NK-92 (cell line): Measurements from ENCODE around the gene CYB5R4.
"Not testable (repeated sequence)": the region's sequence is repeated elsewhere in the genome, so short reads cannot be mapped to it uniquely, and the experiment has no call there.

Source experiments
- DNase-seq: peaks from one replicate; lab custom pipeline; 2025; ENCODE audit not compliant: unreplicated experiment; lab: John Stamatoyannopoulos, UW

The CYB5R4 gene

DNA sequence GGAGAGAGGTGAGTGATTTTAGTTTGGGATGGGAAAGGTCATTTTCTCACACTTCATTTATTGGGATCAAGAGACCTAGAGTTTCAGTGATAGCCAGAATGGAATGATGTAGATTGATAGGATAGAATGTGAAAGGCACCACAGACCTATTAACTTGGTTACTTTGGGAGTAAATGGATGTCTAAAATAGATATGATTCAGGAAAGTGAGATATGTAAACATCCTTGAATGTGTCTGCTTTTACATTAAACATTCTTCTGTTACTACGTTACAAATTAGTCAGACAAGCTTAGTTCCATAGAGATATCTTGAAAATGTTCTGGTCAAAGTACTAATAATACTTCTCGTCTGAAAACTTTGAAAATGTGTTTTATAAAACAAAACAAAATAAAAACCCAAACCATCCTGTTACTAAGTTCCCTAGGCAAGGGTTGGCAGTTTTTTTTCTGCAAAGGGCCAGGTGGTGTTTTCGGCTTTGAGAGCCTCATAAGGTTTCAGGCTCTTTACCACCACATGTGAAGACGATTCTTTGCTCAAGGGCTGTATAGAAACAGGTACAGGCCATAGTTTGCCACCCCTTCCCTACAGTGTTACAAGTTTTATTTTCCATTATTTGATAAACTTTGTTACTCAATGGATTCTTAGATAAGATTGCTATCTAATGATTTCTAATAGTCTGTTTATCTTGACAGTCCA is 3.4 kb downstream of the CYB5R4 start:
- DNase-seq: no peak

DNA sequence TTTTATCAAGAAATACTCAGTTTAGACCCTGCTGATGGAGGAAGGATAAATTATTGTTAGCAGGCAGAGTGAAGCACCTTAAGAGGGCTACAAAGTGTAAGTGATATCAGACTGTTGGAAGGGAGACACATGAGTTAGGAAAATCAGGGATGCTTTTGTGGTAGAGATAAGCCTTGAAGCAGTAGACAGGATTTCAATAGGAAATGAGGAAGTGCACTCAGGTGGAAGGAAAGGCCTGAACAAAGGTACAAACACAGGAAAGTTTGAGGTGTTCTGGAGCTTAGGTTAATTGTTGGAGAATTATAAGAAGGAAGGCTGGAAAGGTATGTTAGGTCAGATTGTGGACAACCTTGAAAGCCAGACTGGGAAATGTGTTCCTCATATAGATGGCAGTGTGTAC is 7.6 kb downstream of the CYB5R4 start:
- no peak for DNase-seq

DNA sequence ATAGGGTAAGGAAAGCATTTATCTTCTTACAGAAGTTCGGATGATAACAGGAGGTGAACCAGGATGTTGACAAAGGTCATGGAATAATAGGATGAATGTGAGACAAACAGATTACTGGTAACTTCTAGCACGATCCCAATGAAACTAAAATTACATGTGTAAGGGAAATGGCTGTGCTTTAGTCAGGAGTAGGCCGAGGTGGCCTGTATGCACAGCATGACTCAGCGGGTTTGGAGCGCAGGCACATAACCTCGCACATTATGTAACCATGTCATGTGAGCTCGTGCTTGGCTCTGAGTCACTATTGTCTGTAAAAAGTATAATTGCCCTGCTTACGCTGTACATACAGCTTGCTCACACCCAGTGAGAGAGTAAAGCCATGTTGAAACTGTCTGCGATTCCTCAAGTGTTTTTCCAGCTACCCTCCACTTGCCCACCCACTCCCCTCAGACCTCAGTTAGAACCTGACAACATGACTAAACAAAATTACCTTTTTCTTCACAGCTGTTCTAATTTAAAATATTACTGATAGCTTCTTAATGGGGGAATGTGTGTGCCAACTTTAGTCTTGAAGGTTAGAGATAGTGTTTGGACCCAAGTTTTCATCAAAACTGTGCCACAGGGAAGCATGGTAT is 8.2 kb downstream of the CYB5R4 start:
- no peak for DNase-seq

DNA sequence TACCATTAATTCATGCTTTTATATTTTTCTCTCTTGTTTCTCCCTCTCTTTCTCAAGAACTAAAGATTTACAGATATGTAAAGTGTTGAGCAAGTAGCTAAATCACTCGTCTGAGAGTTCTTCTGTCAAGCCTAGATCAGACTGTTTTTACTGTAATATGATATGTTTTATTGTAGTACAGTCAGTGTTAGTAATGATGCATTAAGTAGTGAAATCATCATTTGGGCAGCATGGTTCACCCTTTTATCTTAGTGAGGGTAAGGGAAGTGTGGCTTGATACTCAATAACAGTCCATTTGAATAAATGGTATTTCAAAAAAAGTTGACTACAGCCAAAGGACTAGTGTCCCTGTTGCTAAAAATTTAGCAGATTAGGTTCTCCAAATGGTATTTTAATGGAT is 9.2 kb downstream of the CYB5R4 start:
- DNase-seq: no peak

DNA sequence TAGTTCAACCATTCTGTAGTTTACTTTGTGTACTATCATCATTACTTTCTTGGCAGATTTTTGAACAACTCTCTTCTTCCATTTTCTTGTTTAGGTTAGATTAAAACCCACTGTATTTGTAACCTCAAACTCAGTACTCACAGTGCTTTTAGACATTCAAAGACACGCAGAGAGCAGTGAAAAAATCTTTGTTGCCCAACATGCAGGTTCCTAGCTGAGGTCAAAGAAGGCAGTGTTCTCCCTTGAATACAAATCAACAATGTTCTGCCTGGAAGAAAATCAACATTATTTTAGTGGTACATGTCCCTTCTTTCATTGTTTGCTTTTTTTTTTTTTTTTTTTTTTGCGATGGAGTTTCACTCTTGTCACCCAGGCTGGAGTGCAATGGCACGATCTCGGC is 11.2 kb downstream of the CYB5R4 start:
- no peak for DNase-seq

DNA sequence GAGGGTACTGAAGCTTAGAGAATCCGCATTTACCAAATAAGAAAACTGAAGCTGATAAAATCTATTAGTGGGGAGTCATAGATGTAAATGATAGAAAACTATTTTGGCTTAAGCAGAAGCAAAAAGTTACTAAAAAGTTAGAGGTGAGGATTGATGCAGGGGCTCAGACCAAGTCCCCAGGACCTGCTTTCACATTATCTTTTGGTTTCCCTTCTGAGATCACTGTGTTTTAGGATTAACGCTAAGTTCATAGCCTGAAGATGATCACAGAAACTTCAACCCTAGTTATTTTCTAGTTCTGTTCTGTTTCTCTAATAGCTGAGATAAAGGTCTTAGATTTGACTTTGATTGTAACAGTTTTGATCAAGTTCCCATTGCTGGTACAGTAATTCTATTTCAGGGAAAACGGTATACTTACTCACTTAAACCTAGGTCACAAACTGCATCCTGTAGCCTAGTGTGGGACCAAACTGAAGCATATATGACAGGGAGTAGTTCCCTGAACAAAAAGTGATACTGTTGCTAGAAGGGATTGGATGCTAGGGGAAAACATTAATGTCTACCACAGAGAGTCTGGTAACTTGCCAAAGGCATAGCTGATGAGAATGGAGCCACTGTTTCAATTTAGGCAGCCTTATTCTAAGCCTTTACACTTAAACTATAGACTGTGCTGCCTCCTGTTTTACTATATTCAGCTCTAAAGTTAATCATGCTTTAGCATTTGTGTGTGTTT is 13.1 kb downstream of the CYB5R4 start:
- DNase-seq: no peak

DNA sequence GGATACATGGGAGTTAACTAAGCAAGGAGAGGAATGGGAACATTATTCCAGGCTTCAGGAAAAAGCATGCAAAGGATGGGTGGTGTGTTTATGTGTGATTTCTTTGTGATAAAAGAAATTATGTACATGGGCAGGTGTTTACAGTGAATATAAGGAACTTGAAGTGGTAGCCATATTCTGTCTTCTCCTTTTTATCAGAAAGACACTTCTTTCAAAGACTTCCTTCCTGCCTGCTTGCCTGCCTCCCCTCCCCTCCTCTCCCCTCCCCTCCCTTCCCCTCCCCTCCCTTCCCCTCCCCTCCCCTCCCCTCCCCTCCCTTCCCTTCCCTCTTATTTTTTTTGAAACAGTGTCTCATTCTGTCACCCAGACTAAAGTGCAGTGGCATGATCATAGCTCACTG is 14.4 kb downstream of the CYB5R4 start:
- DNase-seq: no peak

DNA sequence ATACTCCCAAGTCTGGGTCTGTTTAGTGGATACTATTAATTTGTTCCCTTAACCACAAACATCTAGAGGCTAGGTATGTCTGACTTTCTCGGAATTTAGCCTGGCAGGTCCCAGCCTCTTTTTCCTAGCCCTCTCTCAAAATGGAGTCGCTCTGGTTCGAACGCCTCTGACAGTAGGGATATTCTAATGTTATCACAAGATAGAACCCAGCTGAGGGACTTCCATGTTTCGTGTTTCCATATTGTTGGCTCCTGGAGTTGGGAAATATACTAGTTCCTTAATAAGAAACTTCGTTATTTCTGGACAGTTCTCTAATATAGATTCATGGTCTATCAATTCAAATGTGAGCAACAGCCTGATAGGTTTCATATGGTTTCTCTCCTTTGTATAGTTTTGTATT is 16.4 kb downstream of the CYB5R4 start:
- no peak for DNase-seq

DNA sequence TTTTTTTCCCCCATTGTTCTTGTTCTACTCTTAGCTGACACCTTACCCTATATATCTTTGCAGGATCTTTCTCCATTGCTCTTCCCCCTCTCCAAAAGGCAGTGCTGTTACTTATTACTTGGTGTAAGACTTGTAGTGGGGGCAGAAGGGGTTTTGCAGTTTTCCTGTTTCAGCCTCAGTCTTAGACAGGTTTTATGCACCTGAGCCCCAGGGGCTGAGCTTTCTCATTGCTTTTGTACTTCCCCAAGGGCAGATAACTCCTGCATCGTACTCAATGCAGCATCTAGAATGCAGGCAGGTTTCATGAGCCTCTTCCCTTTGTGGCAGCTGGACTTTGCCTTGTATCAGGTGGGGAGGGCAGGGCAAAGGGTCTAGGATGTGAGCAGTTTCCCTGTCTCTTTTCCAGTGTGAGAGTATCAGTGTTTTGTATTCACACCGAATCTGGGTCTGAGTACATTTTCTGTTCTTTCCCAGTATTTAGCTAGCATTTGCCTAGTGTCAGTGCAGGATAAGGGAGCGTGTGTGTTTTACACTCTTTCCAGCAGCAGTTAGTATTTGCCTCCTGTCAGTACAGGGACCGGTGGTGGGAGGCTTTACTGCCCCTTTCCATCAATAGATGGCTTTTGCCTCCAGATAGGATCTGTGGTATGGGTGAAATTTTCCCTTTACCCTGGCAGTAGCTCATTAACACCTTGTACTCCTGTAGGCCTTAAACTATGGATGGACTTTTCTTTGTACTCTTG is 19.6 kb downstream of the CYB5R4 start:
- DNase-seq: no peak

DNA sequence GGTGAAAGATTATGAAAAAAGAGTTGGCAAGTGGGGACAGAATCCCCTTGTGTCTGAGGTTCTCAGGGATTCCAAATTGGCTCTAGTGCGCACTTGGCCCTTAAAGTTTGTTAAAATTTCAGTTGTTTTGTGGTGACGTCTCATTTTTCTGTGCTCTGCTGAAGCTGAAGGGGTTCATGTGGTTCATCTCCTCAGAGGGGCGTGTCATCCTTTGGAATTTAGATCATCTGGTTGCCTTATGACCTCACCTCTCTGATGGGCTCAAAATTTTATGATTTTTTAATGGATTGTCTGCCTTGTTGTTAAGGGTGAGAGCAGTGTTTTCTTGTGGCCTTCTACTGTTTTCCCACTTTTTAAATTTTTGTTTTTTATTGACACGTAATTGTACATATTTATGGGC is 20.3 kb downstream of the CYB5R4 start:
- no peak for DNase-seq

DNA sequence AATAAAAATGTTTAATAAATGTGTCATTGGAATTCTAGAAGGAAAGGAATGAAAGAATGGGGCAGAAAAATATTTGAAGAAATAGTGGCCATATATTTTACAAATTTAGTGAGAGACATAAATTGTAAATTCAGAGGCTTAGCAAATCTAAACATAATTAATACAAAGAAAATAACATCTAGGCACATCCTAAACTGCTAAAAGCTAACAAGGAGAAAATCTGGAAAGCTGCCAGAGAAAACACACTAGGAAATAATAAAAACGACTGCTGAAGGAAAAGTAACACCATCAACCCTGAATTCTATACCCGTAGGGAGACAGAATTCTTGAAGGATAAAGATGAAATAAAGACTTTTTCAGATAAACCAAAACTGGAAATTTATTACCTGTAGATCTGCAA is 23.8 kb downstream of the CYB5R4 start:
- no peak for DNase-seq

DNA sequence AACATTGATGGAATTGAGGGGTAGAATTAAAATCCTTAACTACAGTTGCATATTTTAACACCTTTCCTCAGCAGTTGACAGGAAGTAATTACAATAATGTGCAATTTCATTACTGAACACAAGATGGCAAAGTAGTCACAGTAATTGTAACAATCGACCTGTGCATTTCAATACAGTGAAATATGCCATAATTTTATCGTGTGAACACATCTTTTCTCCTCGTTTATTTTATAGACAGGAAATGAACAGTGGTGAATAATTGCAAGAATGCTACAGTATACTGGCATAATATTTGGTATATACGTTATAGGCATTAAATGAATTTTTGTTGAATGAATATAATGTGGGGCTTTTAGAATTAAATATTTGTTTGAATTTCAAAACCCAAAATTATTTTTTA is 25.0 kb downstream of the CYB5R4 start:
- DNase-seq: no peak

DNA sequence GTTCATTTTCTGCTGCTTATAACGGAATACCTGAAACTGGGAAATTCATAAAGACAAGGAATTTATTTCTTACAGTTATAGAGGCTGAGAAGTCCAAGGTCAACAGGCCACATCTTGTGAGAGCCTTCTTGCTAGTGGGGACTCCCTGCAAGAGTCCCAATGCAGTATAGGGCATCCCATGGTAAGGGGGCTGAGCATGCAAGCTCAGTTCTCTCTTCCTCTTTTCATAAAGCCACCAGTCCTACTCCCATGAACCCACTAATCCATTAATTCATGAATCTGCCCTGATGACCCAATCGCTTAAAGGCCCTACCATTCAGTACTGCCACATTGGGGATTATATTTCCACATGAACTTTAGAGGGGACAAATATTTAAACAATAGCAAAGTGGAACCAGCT is 26.5 kb downstream of the CYB5R4 start:
- no peak for DNase-seq

DNA sequence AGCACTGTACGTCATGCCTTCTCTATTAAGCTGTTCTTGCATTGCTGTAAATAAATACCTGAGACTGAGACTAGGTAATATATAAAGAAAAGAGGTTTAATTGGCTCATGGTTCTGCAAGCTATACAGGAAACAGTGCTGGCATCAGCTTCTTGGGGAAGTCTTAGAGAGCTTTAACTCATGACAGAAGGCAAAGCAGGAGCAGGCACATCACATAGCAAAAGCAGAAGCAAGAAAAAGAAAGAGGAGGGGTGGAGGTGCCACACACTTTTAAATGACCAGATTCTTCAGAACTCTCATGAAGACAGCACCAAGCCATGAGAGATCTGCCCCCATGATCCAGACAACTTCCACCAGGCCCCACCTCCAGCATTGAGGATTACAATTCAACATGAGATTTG is 30.1 kb downstream of the CYB5R4 start:
- no peak for DNase-seq

DNA sequence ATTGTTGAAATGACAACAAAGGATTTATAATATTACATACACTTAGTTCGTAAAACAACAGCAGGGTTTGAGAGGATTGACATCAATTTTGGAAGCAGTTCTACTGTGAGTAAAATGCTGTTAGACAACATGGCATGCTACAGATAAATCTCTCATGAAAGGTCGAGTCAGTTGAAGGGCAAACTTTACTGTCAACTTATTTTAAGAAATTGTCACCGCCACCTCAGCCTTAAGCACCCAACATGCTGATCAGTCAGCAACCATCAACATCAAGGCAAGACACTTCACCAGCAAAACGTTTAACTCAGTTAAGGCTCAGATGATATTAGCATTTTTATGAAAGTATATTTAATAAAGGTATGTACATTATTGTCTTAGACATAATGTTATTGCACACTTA is 31.0 kb downstream of the CYB5R4 start:
- DNase-seq: no peak

DNA sequence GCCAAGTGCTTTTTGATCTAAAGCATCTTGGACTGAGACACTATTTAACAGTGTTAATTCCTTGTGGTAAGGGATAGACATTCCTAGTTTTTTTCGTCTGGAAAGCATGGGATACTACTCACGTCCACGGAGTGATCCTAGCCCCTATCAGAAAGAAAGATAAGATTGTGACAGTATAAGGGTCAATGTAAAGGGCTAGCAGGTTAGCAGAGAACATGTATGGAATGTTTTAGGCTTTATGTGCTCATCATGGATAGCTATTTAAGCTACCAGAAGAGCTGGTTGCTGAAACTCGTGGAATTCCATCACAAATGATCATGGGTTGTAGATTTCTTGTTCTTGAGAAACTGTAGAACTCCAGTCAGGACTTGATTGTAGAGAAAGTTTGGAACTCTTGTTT is 32.1 kb downstream of the CYB5R4 start:
- no peak for DNase-seq

DNA sequence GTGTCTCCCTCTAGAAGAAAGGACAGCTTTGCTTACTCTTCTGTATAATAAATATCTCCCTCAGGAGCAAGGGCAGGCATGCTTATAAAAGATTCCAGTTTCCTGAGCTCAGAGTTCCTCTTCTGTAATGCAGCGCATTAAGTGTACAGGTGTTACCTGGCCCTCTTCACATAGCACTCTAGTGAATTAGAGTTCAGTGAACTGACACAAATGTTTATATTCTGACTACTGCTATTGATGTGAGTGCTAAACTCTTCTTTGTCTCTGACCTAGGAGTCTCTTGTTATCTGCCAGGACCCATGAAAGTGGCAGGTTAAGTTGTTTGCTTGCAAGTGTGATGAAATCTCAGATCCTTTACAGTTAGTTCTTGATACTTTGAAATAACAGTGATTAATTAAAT is 33.5 kb downstream of the CYB5R4 start:
- no peak for DNase-seq

DNA sequence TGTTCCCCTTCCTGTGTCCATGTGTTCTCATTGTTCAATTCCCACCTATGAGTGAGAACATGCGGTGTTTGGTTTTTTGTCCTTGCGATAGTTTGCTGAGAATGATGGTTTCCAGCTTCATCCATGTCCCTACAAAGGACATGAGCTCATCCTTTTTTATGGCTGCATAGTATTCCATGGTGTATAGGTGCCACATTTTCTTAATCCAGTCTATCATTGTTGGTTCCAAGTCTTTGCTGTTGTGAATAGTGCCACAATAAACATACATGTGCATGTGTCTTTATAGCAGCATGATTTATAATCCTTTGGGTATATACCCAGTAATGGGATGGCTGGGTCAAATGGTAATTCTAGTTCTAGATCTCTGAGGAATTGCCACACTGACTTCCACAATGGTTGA is 37.6 kb downstream of the CYB5R4 start:
- not testable (repeated sequence) for DNase-seq

DNA sequence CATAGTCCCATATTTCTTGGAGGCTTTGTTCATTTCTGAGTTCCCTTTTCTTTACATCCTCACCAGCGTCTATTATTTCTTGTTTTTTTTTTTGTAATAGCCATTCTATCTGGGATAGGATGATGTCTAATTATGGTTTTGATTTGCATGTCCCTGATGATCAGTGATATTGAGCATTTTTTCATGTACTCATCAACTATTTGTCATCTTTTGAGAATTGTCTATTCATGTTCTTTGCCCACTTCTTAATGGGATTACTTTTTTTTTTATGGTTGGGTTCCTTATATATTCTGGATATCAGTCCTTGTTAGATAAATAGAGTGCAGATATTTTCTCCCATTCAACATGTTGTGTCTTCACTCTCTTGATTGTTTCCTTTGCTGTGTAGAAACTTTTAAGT is 42.1 kb downstream of the CYB5R4 start:
- no peak for DNase-seq

DNA sequence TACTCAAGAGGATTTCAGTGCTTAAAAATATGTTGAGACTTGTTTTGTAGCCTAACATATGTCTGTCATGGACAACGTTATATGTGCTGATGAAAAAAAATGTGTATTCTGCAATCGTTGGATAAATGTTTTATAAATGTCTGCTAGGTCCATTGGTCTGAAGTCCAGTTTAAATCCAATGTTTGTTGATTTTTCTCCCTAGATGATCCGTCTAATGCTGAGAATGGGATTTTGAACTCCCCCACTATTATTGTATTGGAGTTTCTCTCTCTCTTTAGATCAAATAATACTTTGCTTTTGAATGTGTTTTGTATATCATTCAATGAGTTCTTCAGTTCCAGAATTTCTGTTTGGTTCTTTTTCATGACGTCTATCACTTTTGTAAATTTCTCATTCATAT is 44.9 kb downstream of the CYB5R4 start:
- no peak for DNase-seq

DNA sequence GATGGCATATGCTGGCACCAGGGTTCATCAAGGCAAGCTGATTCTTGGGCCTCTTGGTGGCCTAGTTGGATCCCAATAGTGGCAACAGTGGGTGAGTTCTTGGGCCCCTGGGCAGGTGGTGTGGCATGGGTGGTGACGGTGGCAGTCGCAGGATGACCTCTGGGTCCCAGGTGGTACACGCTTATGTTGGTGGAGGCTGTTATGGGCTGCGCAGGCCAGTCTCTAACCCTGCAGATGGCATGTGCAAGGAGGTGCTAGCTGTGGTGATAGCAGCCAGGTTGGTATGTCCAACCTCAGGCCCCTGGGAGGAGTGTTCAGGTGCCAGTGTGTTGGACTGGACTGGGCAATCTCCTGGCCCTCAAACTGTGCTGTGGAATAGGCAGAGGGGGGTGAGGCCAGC is 46.2 kb downstream of the CYB5R4 start:
- DNase-seq: no peak
